Stimulated activated CD4-positive, alpha-beta T cell treated with anti-CD3 and anti-CD28 coated beads, Interleukin-15, amount 100 ng/mL, for 24 hours (primary cell): ENCODE data around the gene MUSTN1.

ENCODE experiments used
- DNase-seq: peaks from one replicate; pipeline ENCODE4 v3.0.0-alpha.2; 2020

The MUSTN1 gene

GRCh38 chr3:52798978-52799476 lies 35.8 kb downstream of the MUSTN1 start:
- DNase-seq: peak; percentile 41

- no peak for DNase-seq
Measured at GRCh38 chr3:52798376-52798977, 36.3 kb downstream of the MUSTN1 start.

GRCh38 chr3:52796411-52796810 lies 38.4 kb downstream of the MUSTN1 start:
- no peak for DNase-seq

- DNase-seq: no peak
Measured at GRCh38 chr3:52795298-52795900, 39.4 kb downstream of the MUSTN1 start.

- no peak for DNase-seq
Measured at GRCh38 chr3:52794612-52795099, 40.2 kb downstream of the MUSTN1 start, which contains the start of gene ITIH3. Gene ITIH3, plus strand, starts transcription at chr3:52794796. Its CDS starts 8 bp downstream, at chr3:52794804.

- DNase-seq: no peak
Measured at GRCh38 chr3:52793702-52794611, 40.9 kb downstream of the MUSTN1 start.

GRCh38 chr3:52792961-52793695 lies 41.7 kb downstream of the MUSTN1 start:
- DNase-seq: no peak

GRCh38 chr3:52792413-52792812 lies 42.4 kb downstream of the MUSTN1 start:
- no peak for DNase-seq

- DNase-seq: no peak
Measured at GRCh38 chr3:52791928-52792327, 42.9 kb downstream of the MUSTN1 start.

- DNase-seq: no peak
Measured at GRCh38 chr3:52791366-52791765, 43.5 kb downstream of the MUSTN1 start.

- DNase-seq: no peak
Measured at GRCh38 chr3:52790741-52791140, 44.1 kb downstream of the MUSTN1 start.

GRCh38 chr3:52790337-52790736 lies 44.5 kb downstream of the MUSTN1 start:
- DNase-seq: no peak

GRCh38 chr3:52789746-52790040 lies 45.1 kb downstream of the MUSTN1 start:
- no peak for DNase-seq

- no peak for DNase-seq
Measured at GRCh38 chr3:52788890-52789745, 45.7 kb downstream of the MUSTN1 start.

GRCh38 chr3:52787672-52788625 lies 46.9 kb downstream of the MUSTN1 start:
- no peak for DNase-seq

- no peak for DNase-seq
Measured at GRCh38 chr3:52787246-52787645, 47.6 kb downstream of the MUSTN1 start.

GRCh38 chr3:52786330-52787215 lies 48.2 kb downstream of the MUSTN1 start:
- DNase-seq: no peak

GRCh38 chr3:52784931-52785590 lies 49.8 kb downstream of the MUSTN1 start:
- no peak for DNase-seq

GRCh38 chr3:52784021-52784621 lies 50.7 kb downstream of the MUSTN1 start:
- DNase-seq: no peak
